Stomach (tissue), 4 donors: Measurements from ENCODE around the gene FOXJ3.

Experiments
- POLR2A ChIP-seq, 4 donors: fragments of 450-650 bp; IDR thresholded peaks; one replicate each; pipeline ENCODE4 v1.6.1; 2016; ENCODE audit warnings: antibody characterized with exemption in 4 of 4, control low read depth in 2 of 4, mild to moderate bottlenecking in 1 of 4, moderate library complexity in 1 of 4
- POLR2AphosphoS5 ChIP-seq, 3 donors: sonication (generic); formaldehyde crosslinking; IDR thresholded peaks; one replicate each; pipeline ENCODE4 v1.6.1; 2016; ENCODE audit warnings: antibody characterized with exemption in 3 of 3
- TF ChIP-seq, protein P1 (sequence below), 7 experiments: fragments of 450-650 bp in 4 of 7; fragments of 200-600 bp in 3 of 7; sonication (generic) in 3 of 7; IDR thresholded peaks; one replicate each; pipeline ENCODE4 v1.5.1; 2016 to 2019; ENCODE audit warnings: antibody characterized with exemption in 7 of 7, control low read depth in 2 of 7, mild to moderate bottlenecking in 1 of 7

- TF ChIP-seq, protein P1, sequence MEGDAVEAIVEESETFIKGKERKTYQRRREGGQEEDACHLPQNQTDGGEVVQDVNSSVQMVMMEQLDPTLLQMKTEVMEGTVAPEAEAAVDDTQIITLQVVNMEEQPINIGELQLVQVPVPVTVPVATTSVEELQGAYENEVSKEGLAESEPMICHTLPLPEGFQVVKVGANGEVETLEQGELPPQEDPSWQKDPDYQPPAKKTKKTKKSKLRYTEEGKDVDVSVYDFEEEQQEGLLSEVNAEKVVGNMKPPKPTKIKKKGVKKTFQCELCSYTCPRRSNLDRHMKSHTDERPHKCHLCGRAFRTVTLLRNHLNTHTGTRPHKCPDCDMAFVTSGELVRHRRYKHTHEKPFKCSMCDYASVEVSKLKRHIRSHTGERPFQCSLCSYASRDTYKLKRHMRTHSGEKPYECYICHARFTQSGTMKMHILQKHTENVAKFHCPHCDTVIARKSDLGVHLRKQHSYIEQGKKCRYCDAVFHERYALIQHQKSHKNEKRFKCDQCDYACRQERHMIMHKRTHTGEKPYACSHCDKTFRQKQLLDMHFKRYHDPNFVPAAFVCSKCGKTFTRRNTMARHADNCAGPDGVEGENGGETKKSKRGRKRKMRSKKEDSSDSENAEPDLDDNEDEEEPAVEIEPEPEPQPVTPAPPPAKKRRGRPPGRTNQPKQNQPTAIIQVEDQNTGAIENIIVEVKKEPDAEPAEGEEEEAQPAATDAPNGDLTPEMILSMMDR (IDR thresholded peaks at IDR 0.05) = no peak
- no peak for TF ChIP-seq POLR2A (IDR thresholded peaks at IDR 0.05)
- TF ChIP-seq POLR2AphosphoS5 (IDR thresholded peaks at IDR 0.05) = no peak
These were observed 67.1 kb downstream of the FOXJ3 start for GRCh38 chr1:42267904-42268303.
